Mesothelial cell of epicardium (in vitro differentiated cells): ENCODE measurements around the gene PKD1L1. TPM values are rescaled to one million over a fixed set of nuclear protein-coding genes. Genes with fewer than 3 reads are reported as not detected.

Experiments used
- DNase-seq, 2 experiments: peaks; one replicate each; pipeline ENCODE4 v3.0.0; 2021; ENCODE audit warnings: low spot score in 2 of 2; ENCODE audit not compliant: unreplicated experiment in 2 of 2
- H3K27ac Mint-ChIP-seq: 2 replicates; pipeline ENCODE4 v1.8.0; 2021; ENCODE audit warnings: mixed read lengths
- H3K27me3 Mint-ChIP-seq: 2 replicates; pipeline ENCODE4 v1.8.0; 2021; ENCODE audit warnings: low read depth, mixed read lengths
- H3K36me3 Mint-ChIP-seq: 2 replicates; pipeline ENCODE4 v1.8.0; 2021; ENCODE audit warnings: mixed read lengths
- H3K4me1 Mint-ChIP-seq: 2 replicates; pipeline ENCODE4 v1.8.0; 2021; ENCODE audit warnings: mixed read lengths
- H3K4me3 Mint-ChIP-seq: 2 replicates; pipeline ENCODE4 v1.8.0; 2021; ENCODE audit warnings: mild to moderate bottlenecking, moderate library complexity, mixed read lengths
- H3K9me3 Mint-ChIP-seq: 2 replicates; pipeline ENCODE4 v1.8.0; 2021; ENCODE audit warnings: mixed read lengths
- total RNA-seq: library from RNA; stranded (reverse); gene quantifications from 3 replicates; pipeline ENCODE4 v1.2.1, GENCODE V29; 2021
- TF ChIP-seq, protein P1 (sequence below): fragments of 200-600 bp; sonication (generic); IDR thresholded peaks from one replicate; pipeline ENCODE4 v1.5.0; 2021; ENCODE audit warnings: antibody characterized with exemption; ENCODE audit not compliant: unreplicated experiment

Gene PKD1L1
- total RNA-seq, 1 donor from 2014 or later, result 0.36 TPM

DNA sequence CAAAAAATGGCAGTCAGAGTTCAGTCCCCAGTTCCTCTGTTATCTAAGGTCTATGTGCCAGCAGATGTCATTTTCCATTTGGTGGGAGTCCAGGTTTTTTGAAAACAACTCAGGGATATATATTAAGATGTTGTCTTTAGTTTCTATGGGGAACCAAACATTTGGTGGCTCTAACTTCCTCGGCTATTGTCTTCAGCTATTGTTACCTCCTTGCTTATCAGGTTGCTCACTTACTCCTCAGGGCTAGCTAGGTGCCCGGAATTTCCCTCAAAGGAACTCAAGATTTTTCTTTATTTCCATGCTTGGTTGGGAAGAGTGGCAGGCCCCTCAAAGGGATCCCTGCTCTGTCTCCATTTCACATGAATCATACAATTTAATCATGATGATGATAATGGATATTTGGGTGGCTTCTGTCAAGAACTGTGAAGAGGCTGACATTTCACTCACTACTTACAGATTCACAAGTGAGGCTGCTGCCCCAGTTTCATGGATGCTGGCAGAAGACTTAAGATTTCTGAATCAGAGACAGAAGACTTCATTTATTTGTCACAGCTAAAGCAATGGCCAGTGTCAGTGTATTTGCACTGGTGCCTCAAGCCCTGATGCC lies 182.8 kb downstream of the PKD1L1 start:
- H3K4me3 Mint-ChIP-seq, result no peak overlapping the region
- TF ChIP-seq, protein P1, sequence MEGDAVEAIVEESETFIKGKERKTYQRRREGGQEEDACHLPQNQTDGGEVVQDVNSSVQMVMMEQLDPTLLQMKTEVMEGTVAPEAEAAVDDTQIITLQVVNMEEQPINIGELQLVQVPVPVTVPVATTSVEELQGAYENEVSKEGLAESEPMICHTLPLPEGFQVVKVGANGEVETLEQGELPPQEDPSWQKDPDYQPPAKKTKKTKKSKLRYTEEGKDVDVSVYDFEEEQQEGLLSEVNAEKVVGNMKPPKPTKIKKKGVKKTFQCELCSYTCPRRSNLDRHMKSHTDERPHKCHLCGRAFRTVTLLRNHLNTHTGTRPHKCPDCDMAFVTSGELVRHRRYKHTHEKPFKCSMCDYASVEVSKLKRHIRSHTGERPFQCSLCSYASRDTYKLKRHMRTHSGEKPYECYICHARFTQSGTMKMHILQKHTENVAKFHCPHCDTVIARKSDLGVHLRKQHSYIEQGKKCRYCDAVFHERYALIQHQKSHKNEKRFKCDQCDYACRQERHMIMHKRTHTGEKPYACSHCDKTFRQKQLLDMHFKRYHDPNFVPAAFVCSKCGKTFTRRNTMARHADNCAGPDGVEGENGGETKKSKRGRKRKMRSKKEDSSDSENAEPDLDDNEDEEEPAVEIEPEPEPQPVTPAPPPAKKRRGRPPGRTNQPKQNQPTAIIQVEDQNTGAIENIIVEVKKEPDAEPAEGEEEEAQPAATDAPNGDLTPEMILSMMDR, result no peak
- H3K9me3 Mint-ChIP-seq, result peaks cover 4% of the 10 kb centered on the region
- H3K4me1 Mint-ChIP-seq, result peaks cover 53% of the 10 kb centered on the region
- DNase-seq, result no peak
- H3K27me3 Mint-ChIP-seq, result no peaks in the 10 kb centered on the region
- peaks cover 1% of the 10 kb centered on the region for H3K36me3 Mint-ChIP-seq
- H3K27ac Mint-ChIP-seq, result peak overlapping the region; percentile 94

DNA sequence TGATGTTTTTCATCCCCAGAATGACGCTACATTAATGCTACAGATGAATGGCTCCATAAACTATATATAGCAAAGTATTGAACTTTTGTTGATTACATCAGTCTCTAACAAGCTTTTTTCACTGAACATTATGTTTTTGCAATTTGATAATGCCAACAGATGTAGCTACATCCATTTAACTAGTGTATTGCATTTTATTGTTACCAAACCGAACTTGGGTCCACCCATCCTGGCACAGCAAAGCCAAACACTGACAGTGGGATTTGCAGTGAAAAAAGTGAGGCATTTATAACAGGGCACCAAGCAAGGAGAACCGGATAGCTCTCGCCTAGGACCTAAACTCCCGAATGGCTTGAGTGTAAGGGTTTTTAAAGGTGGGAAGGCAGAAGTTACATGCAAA lies 183.5 kb downstream of the PKD1L1 start:
- H3K9me3 Mint-ChIP-seq, result peaks cover 4% of the 10 kb centered on the region
- H3K4me1 Mint-ChIP-seq, result peaks cover 50% of the 10 kb centered on the region
- TF ChIP-seq, protein P1, result no peak
- H3K27me3 Mint-ChIP-seq, result no peaks in the 10 kb centered on the region
- H3K36me3 Mint-ChIP-seq, result peaks cover 1% of the 10 kb centered on the region
- peak overlapping the region; percentile 94 for H3K27ac Mint-ChIP-seq
- DNase-seq, result no peak
- no peak overlapping the region for H3K4me3 Mint-ChIP-seq

DNA sequence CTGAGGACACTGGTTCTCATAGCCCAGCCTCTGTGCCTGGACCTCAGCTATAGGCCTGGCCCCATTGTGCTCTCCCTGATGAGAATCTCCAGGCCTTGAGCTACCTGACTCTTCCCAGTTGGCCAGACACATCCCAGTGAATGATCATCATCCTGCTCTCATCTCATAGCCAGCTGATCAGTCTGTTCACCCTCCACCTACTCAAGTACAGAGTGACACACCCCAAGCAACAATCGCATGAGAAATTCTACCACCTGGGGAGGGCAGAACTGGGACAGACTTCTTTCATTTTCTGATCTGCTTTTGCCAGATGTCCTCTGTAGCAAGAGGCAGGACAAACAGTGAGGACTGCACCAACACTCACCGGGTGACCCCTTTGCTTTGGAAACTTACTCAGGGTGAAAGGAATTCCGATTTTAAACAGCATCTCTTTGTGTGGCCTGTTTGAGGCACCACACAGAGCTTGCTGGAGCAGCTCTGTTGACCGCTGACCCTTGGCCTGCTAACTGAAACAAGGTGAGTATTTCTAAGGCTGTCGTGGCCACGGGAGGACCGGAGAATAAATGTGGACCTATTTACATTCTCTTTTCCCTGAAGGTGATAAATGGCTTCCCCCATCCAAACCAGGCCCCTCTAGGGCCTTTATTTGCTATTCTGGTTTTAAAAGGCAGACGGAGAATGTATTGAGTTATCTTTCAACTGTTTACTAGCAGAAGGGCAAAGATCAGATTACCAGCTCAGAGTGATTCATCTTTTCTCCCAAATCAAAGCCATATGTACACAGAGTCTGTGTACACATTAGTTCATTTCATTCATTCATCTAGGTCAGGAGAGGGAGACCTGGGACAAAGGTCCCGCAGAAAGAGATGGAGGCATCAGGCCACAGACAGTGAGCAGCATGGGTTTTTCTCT lies 184.9 kb downstream of the PKD1L1 start:
- no peak overlapping the region for H3K4me3 Mint-ChIP-seq
- H3K9me3 Mint-ChIP-seq, result peaks cover 4% of the 10 kb centered on the region
- TF ChIP-seq, protein P1, result no peak
- H3K36me3 Mint-ChIP-seq, result no peaks in the 10 kb centered on the region
- H3K27ac Mint-ChIP-seq, result peak overlapping the region; percentile 94
- peaks cover 60% of the 10 kb centered on the region for H3K4me1 Mint-ChIP-seq
- no peak for DNase-seq
- H3K27me3 Mint-ChIP-seq, result no peaks in the 10 kb centered on the region

DNA sequence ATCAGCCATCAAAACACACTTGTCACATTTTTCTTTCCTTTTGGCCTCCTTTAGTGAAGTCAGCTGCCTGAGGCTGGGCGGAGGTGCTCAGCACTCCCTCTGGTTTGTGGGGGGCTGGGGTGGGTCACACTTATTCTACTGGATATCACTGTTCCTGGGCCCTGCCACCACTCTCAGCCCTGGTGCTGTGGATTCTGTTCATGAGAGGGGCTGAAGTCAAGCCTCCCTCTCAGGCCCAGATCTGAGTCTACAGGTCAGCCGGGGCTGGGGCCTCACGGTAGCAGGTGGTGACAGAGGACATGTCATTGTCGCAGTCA lies 185.6 kb downstream of the PKD1L1 start:
- Mint-ChIP-seq H3K9me3 (peaks cover 4% of the 10 kb centered on the region), H3K27me3 (no peaks in the 10 kb centered on the region), H3K4me1 (peaks cover 61% of the 10 kb centered on the region), H3K36me3 (no peaks in the 10 kb centered on the region), H3K4me3 (no peak overlapping the region), H3K27ac (peak overlapping the region; percentile 94)
- TF ChIP-seq, protein P1, result no peak
- DNase-seq, result no peak

DNA sequence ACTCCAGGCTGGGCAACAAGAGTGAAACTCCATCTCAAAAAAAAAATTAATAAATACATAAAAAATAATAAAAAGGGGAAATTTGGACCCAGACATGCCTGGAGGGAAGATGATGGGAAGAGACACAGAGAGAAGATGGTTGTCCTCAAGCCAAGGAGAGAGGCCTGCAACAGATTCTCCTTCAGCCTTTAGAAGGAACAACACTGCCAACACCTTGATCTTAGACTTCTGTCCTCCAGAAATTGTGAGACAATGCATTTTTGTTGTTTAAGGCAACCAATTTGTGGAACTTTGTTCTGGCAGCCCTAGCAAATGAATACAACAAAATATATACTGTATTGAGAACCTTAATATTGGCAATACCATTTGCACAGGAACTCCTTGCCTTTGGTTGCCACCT lies 186.1 kb downstream of the PKD1L1 start:
- no peak for DNase-seq
- TF ChIP-seq, protein P1, result no peak
- Mint-ChIP-seq H3K27ac (no peak overlapping the region), H3K4me3 (no peak overlapping the region), H3K9me3 (peaks cover 4% of the 10 kb centered on the region), H3K36me3 (no peaks in the 10 kb centered on the region), H3K27me3 (no peaks in the 10 kb centered on the region), H3K4me1 (peaks cover 62% of the 10 kb centered on the region)
